ENCODE measurements around the gene PLGRKT. TPM values are rescaled to one million over a fixed set of nuclear protein-coding genes. Genes with fewer than 3 reads are reported as not detected.

PLGRKT gene
- total RNA-seq, 1 experiment from 2014 or later: 11.4 TPM

DNA sequence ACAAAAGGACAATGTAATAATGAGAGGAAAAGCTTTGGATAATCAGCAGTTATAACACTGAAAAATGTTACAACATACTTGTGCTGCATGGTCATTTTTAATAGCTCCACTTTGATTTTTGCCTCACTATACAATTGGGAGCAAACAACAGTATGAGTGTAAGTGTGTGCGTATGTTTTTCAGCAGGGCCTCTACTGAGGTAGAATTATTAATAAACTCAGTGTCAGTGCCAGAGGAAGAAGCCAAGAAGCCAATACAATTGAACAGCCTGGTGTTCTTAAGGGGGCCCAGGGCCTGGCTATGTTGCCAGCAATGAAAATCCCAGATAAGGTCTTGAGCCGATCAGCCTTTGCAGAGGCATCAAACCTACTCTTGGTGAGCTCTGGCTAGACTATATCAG is 81.9 kb downstream of the PLGRKT start:
- no TSS peak for BruUV-seq (replicated peaks)
- H3K79me2 ChIP-seq (ENCODE audit: low read length): no peaks in the 10 kb centered on the region
- H2AFZ ChIP-seq (ENCODE audit: low read length): no peak overlapping the region
- no peak overlapping the region for H3K27ac ChIP-seq (ENCODE audit: low read length)
- no peaks in the 10 kb centered on the region for H3K4me1 ChIP-seq (ENCODE audit: insufficient read depth, low read length)
- no peaks in the 10 kb centered on the region for H3F3A ChIP-seq (ENCODE audit: low read length, unreplicated experiment)
- no peak overlapping the region for H3K4me3 ChIP-seq (ENCODE audit: low read length)
- H3K9me2 ChIP-seq (replicated peaks; ENCODE audit: low read length): no peaks in the 10 kb centered on the region
- no peaks in the 10 kb centered on the region for H3K9me3 ChIP-seq (ENCODE audit: low read length)
- DNase-seq (no peak), ATAC-seq (no peak)
- intact Hi-C loops (cut with micrococcal nuclease): no loop called here
- H3K4me2 ChIP-seq (ENCODE audit: low read length): no peak overlapping the region
- ChIA-PET POLR2A (ENCODE audit: unreplicated experiment) (interaction anchor here (0.6 kb wide), 1 partner anchor 911 kb away, joined by 4 read pairs; no protein-coding TSS in a partner anchor), CTCF (no interaction called here)
- H4K20me1 ChIP-seq (ENCODE audit: low read length): no peaks in the 10 kb centered on the region
- H3K36me3 ChIP-seq (ENCODE audit: low read depth, low read length): no peaks in the 10 kb centered on the region
- TF ChIP-seq, protein P1, sequence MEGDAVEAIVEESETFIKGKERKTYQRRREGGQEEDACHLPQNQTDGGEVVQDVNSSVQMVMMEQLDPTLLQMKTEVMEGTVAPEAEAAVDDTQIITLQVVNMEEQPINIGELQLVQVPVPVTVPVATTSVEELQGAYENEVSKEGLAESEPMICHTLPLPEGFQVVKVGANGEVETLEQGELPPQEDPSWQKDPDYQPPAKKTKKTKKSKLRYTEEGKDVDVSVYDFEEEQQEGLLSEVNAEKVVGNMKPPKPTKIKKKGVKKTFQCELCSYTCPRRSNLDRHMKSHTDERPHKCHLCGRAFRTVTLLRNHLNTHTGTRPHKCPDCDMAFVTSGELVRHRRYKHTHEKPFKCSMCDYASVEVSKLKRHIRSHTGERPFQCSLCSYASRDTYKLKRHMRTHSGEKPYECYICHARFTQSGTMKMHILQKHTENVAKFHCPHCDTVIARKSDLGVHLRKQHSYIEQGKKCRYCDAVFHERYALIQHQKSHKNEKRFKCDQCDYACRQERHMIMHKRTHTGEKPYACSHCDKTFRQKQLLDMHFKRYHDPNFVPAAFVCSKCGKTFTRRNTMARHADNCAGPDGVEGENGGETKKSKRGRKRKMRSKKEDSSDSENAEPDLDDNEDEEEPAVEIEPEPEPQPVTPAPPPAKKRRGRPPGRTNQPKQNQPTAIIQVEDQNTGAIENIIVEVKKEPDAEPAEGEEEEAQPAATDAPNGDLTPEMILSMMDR (conservative IDR thresholded peaks at IDR 0.05; ENCODE audit: low read depth, low read length): no peak
- TF ChIP-seq EZH2 (IDR thresholded peaks at IDR 0.05; ENCODE audit: low read length, unreplicated experiment) (no peak), EZH2phosphoT487 (IDR thresholded peaks at IDR 0.05; ENCODE audit: borderline replicate concordance, low read length) (no peak)
- H3K27me3 ChIP-seq (ENCODE audit: low read length): no peaks in the 10 kb centered on the region
- no peak overlapping the region for H3K9ac ChIP-seq (ENCODE audit: low read length)

DNA sequence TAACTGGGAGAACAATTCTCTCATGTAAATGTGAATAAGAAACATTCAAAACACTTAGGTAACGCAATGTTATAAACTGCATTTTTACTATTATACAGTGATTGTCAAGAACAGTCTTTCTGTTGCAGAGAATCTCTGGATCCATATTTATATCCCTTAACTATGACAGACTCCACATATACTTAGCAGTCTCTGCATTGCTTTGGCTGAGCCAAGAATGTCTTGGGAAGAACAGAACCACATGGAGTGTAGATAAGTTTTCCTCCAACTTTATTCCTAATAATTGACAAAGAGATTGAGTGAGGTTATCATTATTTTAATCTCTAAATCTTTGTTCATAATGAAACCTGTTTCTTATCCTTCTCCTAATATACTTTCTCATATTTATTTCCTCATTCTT is 82.5 kb downstream of the PLGRKT start:
- no peaks in the 10 kb centered on the region for H3K9me2 ChIP-seq (replicated peaks; ENCODE audit: low read length)
- ChIA-PET CTCF (no interaction called here), POLR2A (ENCODE audit: unreplicated experiment) (no interaction called here)
- H3K4me3 ChIP-seq (ENCODE audit: low read length): no peak overlapping the region
- no peaks in the 10 kb centered on the region for H3K27me3 ChIP-seq (ENCODE audit: low read length)
- H2AFZ ChIP-seq (ENCODE audit: low read length): no peak overlapping the region
- DNase-seq: no peak
- H3F3A ChIP-seq (ENCODE audit: low read length, unreplicated experiment): no peaks in the 10 kb centered on the region
- H3K9ac ChIP-seq (ENCODE audit: low read length): no peak overlapping the region
- H3K27ac ChIP-seq (ENCODE audit: low read length): no peak overlapping the region
- H3K4me2 ChIP-seq (ENCODE audit: low read length): no peak overlapping the region
- BruUV-seq (replicated peaks): no TSS peak
- H4K20me1 ChIP-seq (ENCODE audit: low read length): no peaks in the 10 kb centered on the region
- H3K36me3 ChIP-seq (ENCODE audit: low read depth, low read length): no peaks in the 10 kb centered on the region
- ATAC-seq: no peak
- H3K9me3 ChIP-seq (ENCODE audit: low read length): no peaks in the 10 kb centered on the region
- TF ChIP-seq, protein P1 (conservative IDR thresholded peaks at IDR 0.05; ENCODE audit: low read depth, low read length): no peak
- TF ChIP-seq EZH2phosphoT487 (IDR thresholded peaks at IDR 0.05; ENCODE audit: borderline replicate concordance, low read length) (no peak), EZH2 (IDR thresholded peaks at IDR 0.05; ENCODE audit: low read length, unreplicated experiment) (no peak)
- intact Hi-C loops (cut with micrococcal nuclease): no loop called here
- H3K79me2 ChIP-seq (ENCODE audit: low read length): no peaks in the 10 kb centered on the region
- H3K4me1 ChIP-seq (ENCODE audit: insufficient read depth, low read length): no peaks in the 10 kb centered on the region

DNA sequence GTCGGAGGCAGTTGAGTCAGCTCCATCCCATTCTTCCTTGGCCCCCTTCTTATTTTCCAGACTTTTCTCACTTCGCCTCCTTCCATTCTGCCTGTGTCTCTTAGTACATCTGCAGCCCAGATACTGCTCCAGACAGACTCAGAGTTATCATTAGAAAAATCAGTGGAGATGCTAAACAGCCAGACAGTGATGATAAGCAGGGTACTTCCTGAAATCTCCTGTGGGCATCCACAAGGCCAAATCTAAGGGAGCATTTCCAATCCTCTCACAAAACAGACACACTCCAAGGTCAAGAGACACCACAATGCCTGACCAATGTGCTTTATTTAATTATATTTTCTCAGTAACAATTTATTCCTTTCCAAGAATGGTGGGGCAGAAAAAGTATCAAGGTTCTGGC is 83.5 kb downstream of the PLGRKT start:
- no peaks in the 10 kb centered on the region for H3K79me2 ChIP-seq (ENCODE audit: low read length)
- no peak overlapping the region for H3K4me3 ChIP-seq (ENCODE audit: low read length)
- H3K9ac ChIP-seq (ENCODE audit: low read length): no peak overlapping the region
- intact Hi-C loops (cut with micrococcal nuclease): no loop called here
- H4K20me1 ChIP-seq (ENCODE audit: low read length): no peaks in the 10 kb centered on the region
- no peaks in the 10 kb centered on the region for H3K27me3 ChIP-seq (ENCODE audit: low read length)
- ATAC-seq: no peak
- no peaks in the 10 kb centered on the region for H3F3A ChIP-seq (ENCODE audit: low read length, unreplicated experiment)
- ChIA-PET POLR2A (ENCODE audit: unreplicated experiment) (no interaction called here), CTCF (no interaction called here)
- no peaks in the 10 kb centered on the region for H3K9me3 ChIP-seq (ENCODE audit: low read length)
- H2AFZ ChIP-seq (ENCODE audit: low read length): no peak overlapping the region
- H3K36me3 ChIP-seq (ENCODE audit: low read depth, low read length): no peaks in the 10 kb centered on the region
- no peaks in the 10 kb centered on the region for H3K9me2 ChIP-seq (replicated peaks; ENCODE audit: low read length)
- no peak overlapping the region for H3K4me2 ChIP-seq (ENCODE audit: low read length)
- BruUV-seq (replicated peaks): no TSS peak
- no peak for DNase-seq
- no peak for TF ChIP-seq EZH2 (IDR thresholded peaks at IDR 0.05; ENCODE audit: low read length, unreplicated experiment)
- H3K4me1 ChIP-seq (ENCODE audit: insufficient read depth, low read length): no peaks in the 10 kb centered on the region
- H3K27ac ChIP-seq (ENCODE audit: low read length): no peak overlapping the region
